ENCODE results near the gene TMEM132D. TPM values are rescaled to one million over a fixed set of nuclear protein-coding genes. Genes with fewer than 3 reads are reported as not detected.

The TMEM132D gene
- total RNA-seq, 1 donor from 2014 or later, result not detected

- H3K27ac ChIP-seq (ENCODE audit: low read depth, low read length), result no peak overlapping the region
- H3K79me2 ChIP-seq (ENCODE audit: insufficient read depth, low read length), result peaks cover 10% of the 10 kb centered on the region
- Mint-ChIP-seq H3K9me3 (ENCODE audit: unreplicated experiment) (peaks cover 3% of the 10 kb centered on the region), H3K4me3 (ENCODE audit: unreplicated experiment) (no peak overlapping the region), H3K36me3 (ENCODE audit: low read depth, unreplicated experiment) (no peaks in the 10 kb centered on the region), H3K27me3 (ENCODE audit: low read depth, unreplicated experiment) (no peaks in the 10 kb centered on the region), H3K4me1 (ENCODE audit: low read depth, unreplicated experiment) (no peaks in the 10 kb centered on the region), H3K27ac (ENCODE audit: unreplicated experiment) (no peak overlapping the region)
- H3K27me3 ChIP-seq (ENCODE audit: insufficient read depth, low read length), result no peaks in the 10 kb centered on the region
- DNase-seq (ENCODE audit: low read depth) (no peak), FAIRE-seq (no peak)
- no peaks in the 10 kb centered on the region for H3K36me3 ChIP-seq (ENCODE audit: insufficient read depth, low read length)
- H3K9me3 ChIP-seq (ENCODE audit: insufficient read depth, low read depth, low read length), result no peaks in the 10 kb centered on the region
- no peak overlapping the region for H2AFZ ChIP-seq (ENCODE audit: low read depth, low read length)
- H3K4me3 ChIP-seq (ENCODE audit: insufficient read depth, low read depth, low read length), result no peak overlapping the region
- TF ChIP-seq EZH2 (IDR thresholded peaks at IDR 0.05; ENCODE audit: insufficient read depth, low read length) (no peak), CTCF (IDR thresholded peaks at IDR 0.05; ENCODE audit: insufficient read depth, low read depth, low read length) (no peak)
- no peak overlapping the region for H3K9ac ChIP-seq (ENCODE audit: low read length)
- no peaks in the 10 kb centered on the region for H3K4me1 ChIP-seq (ENCODE audit: insufficient read depth, low read length)
- H3K4me2 ChIP-seq (ENCODE audit: low read length), result peak overlapping the region; percentile 45
- no peaks in the 10 kb centered on the region for H4K20me1 ChIP-seq (ENCODE audit: insufficient read depth, low read length)
These were observed 17.3 kb downstream of the TMEM132D start for GRCh38 chr12:129886541-129886940.

DNA sequence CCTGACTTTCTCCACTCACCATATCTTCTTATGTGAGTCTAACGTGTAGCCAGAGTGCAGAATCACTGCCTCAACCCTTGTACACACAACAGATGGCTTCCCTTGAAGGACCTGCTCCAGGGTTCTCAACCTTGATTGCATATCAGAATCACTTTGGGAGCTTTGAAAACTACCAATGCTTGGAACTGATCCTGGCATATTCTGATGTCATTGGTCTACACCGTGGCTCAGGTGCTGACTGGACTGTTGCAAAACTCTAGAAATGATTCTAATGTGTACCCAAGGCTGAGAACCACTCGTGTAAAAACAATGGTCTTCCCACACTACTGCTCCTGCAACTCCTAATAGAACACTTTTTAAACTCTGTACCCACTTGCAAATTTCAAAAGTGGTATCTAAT is 18.5 kb downstream of the TMEM132D start:
- Histone ChIP-seq H3K9ac (ENCODE audit: low read length) (no peak overlapping the region), H3K4me1 (ENCODE audit: insufficient read depth, low read length) (no peaks in the 10 kb centered on the region), H3K9me3 (ENCODE audit: insufficient read depth, low read depth, low read length) (no peaks in the 10 kb centered on the region), H3K27me3 (ENCODE audit: insufficient read depth, low read length) (no peaks in the 10 kb centered on the region), H3K27ac (ENCODE audit: low read depth, low read length) (no peak overlapping the region), H2AFZ (ENCODE audit: low read depth, low read length) (no peak overlapping the region), H3K4me3 (ENCODE audit: insufficient read depth, low read depth, low read length) (no peak overlapping the region), H3K79me2 (ENCODE audit: insufficient read depth, low read length) (peaks cover 10% of the 10 kb centered on the region), H3K36me3 (ENCODE audit: insufficient read depth, low read length) (no peaks in the 10 kb centered on the region), H4K20me1 (ENCODE audit: insufficient read depth, low read length) (no peaks in the 10 kb centered on the region), H3K4me2 (ENCODE audit: low read length) (no peak overlapping the region)
- Mint-ChIP-seq H3K4me3 (ENCODE audit: unreplicated experiment) (no peak overlapping the region), H3K36me3 (ENCODE audit: low read depth, unreplicated experiment) (no peaks in the 10 kb centered on the region), H3K4me1 (ENCODE audit: low read depth, unreplicated experiment) (no peaks in the 10 kb centered on the region), H3K27me3 (ENCODE audit: low read depth, unreplicated experiment) (no peaks in the 10 kb centered on the region), H3K9me3 (ENCODE audit: unreplicated experiment) (no peaks in the 10 kb centered on the region), H3K27ac (ENCODE audit: unreplicated experiment) (no peak overlapping the region)
- no peak for DNase-seq (ENCODE audit: low read depth)
- TF ChIP-seq EZH2 (IDR thresholded peaks at IDR 0.05; ENCODE audit: insufficient read depth, low read length) (no peak), CTCF (IDR thresholded peaks at IDR 0.05; ENCODE audit: insufficient read depth, low read depth, low read length) (no peak)
- FAIRE-seq, result no peak

- DNase-seq (ENCODE audit: low read depth) (no peak), FAIRE-seq (no peak)
- peaks cover 11% of the 10 kb centered on the region for H3K79me2 ChIP-seq (ENCODE audit: insufficient read depth, low read length)
- H4K20me1 ChIP-seq (ENCODE audit: insufficient read depth, low read length), result no peaks in the 10 kb centered on the region
- H3K4me3 Mint-ChIP-seq (ENCODE audit: unreplicated experiment), result no peak overlapping the region
- no peaks in the 10 kb centered on the region for H3K36me3 ChIP-seq (ENCODE audit: insufficient read depth, low read length)
- H3K27ac Mint-ChIP-seq (ENCODE audit: unreplicated experiment), result no peak overlapping the region
- H3K27ac ChIP-seq (ENCODE audit: low read depth, low read length), result no peak overlapping the region
- no peak overlapping the region for H3K4me3 ChIP-seq (ENCODE audit: insufficient read depth, low read depth, low read length)
- no peaks in the 10 kb centered on the region for H3K27me3 Mint-ChIP-seq (ENCODE audit: low read depth, unreplicated experiment)
- H3K9ac ChIP-seq (ENCODE audit: low read length), result no peak overlapping the region
- H3K4me1 ChIP-seq (ENCODE audit: insufficient read depth, low read length), result peaks cover 12% of the 10 kb centered on the region
- no peak for TF ChIP-seq CTCF (IDR thresholded peaks at IDR 0.05; ENCODE audit: insufficient read depth, low read depth, low read length)
- TF ChIP-seq EZH2 (IDR thresholded peaks at IDR 0.05; ENCODE audit: insufficient read depth, low read length), result no peak
- no peak overlapping the region for H2AFZ ChIP-seq (ENCODE audit: low read depth, low read length)
- no peaks in the 10 kb centered on the region for H3K36me3 Mint-ChIP-seq (ENCODE audit: low read depth, unreplicated experiment)
- H3K9me3 Mint-ChIP-seq (ENCODE audit: unreplicated experiment), result peaks cover 3% of the 10 kb centered on the region
- H3K9me3 ChIP-seq (ENCODE audit: insufficient read depth, low read depth, low read length), result no peaks in the 10 kb centered on the region
- H3K27me3 ChIP-seq (ENCODE audit: insufficient read depth, low read length), result no peaks in the 10 kb centered on the region
- no peak overlapping the region for H3K4me2 ChIP-seq (ENCODE audit: low read length)
- H3K4me1 Mint-ChIP-seq (ENCODE audit: low read depth, unreplicated experiment), result no peaks in the 10 kb centered on the region
These were observed 26.4 kb downstream of the TMEM132D start for GRCh38 chr12:129877411-129877810.

Data from astrocyte (in vitro differentiated cells and primary cell).